ENCODE data around the gene FLG2. TPM values are rescaled to one million over a fixed set of nuclear protein-coding genes. Genes with fewer than 3 reads are reported as not detected.
A peak's percentile ranks its signal among the peaks of the same experiment; 100 is the strongest.
"Not testable (repeated sequence)": the region's sequence is repeated elsewhere in the genome, so short reads cannot be mapped to it uniquely, and the experiment has no call there.

FLG2 gene
- total RNA-seq, 2 experiments from 2014 or later, result not detected

DNA sequence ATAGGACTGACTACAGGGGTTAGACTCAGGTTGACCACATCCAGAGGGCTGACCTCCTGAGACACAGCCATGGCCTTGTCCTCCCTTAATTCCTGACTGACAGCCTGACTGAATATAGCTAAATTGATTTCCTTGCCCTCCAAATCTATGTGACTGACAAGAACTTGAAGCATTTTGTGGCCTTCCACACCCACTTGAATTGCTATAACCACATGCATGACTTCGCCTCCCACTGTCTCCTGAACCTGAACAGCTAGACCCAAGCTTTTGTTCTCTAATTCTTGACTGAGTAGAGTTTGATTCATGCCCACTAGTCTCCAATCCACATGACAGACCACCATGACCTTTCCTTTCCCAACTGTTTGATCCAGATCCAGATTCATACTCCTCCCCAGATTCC is 3.1 kb downstream of the FLG2 start:
- ChIA-PET POLR2A (no interaction called here), CTCF (interaction anchor here (1.4 kb wide), 1 partner anchor 9 kb away, joined by 5 read pairs; no protein-coding TSS in a partner anchor)
- DNase-seq (no peak), ATAC-seq (no peak)
- H3K4me3 Mint-ChIP-seq, result no peak overlapping the region
- H3K9me3 Mint-ChIP-seq (ENCODE audit: low read depth), result no peaks in the 10 kb centered on the region
- intact Hi-C loops (cut with DNase I, micrococcal nuclease), result no loop called here
- H3K4me1 Mint-ChIP-seq, result no peaks in the 10 kb centered on the region
- no peaks in the 10 kb centered on the region for H3K36me3 Mint-ChIP-seq (ENCODE audit: low read depth)
- no peak overlapping the region for H3K27ac Mint-ChIP-seq
- peaks cover 2% of the 10 kb centered on the region for H3K27me3 Mint-ChIP-seq

DNA sequence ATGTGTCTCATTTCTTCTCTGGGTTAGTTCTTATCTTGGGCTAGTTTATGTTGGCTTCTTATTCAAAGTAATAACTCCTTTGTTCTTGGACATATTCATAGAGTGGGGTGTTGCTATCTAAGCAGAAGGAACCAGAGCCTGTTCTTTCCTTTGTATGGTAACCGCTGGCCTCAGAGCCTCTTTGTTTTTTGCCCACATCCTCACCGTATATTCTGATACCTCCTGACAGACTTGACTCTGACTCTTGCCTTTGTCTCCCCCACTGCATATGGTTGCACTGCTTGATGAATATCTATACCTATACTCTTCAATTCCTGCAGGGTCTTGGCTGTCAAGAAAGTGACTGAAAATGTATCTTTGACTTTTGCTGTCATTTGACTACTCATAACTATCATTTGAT is 10.2 kb downstream of the FLG2 start:
- ChIA-PET POLR2A (no interaction called here), CTCF (no interaction called here)
- H3K27ac Mint-ChIP-seq, result no peak overlapping the region
- H3K4me1 Mint-ChIP-seq, result peaks cover 3% of the 10 kb centered on the region
- DNase-seq (no peak), ATAC-seq (no peak)
- H3K4me3 Mint-ChIP-seq, result no peak overlapping the region
- H3K36me3 Mint-ChIP-seq (ENCODE audit: low read depth), result no peaks in the 10 kb centered on the region
- intact Hi-C loops (cut with DNase I, micrococcal nuclease), result loop anchor here (2.0 to 5.0 kb wide), 4 partner anchors 91 to 297 kb away; no protein-coding TSS in a partner anchor
- H3K27me3 Mint-ChIP-seq, result peaks cover 10% of the 10 kb centered on the region
- H3K9me3 Mint-ChIP-seq (ENCODE audit: low read depth), result no peaks in the 10 kb centered on the region

DNA sequence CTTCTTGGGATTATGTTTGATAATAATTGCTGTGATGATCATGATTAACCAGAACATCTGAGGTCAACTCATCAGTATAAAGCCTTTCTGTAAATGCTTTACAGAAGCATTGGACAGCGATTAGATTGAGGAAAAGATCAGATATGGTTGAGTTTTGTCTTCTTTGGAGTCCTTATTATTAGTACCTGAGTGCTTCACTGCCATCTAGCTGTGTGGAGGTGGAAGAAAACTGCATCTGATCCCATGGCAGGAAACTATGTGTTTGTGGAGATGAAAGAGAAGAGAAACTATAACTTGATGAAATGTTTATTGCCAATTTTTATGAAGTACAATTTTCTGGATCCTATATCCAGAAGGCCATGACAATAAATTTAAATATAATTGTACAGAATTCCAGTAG is 11.4 kb downstream of the FLG2 start:
- H3K4me1 Mint-ChIP-seq, result peaks cover 7% of the 10 kb centered on the region
- ATAC-seq (no peak), DNase-seq (peak; percentile 8)
- intact Hi-C loops (cut with DNase I, micrococcal nuclease), result loop anchor here (2.0 to 5.0 kb wide), 4 partner anchors 92 to 296 kb away; no protein-coding TSS in a partner anchor
- CTCF ChIA-PET, result interaction anchor here (0.8 to 2.5 kb wide), 10 partner anchors 13 to 199 kb away, joined by 3 to 30 read pairs (median 4); no protein-coding TSS in a partner anchor
- no peaks in the 10 kb centered on the region for H3K9me3 Mint-ChIP-seq (ENCODE audit: low read depth)
- no peak overlapping the region for H3K4me3 Mint-ChIP-seq
- H3K27me3 Mint-ChIP-seq, result peaks cover 18% of the 10 kb centered on the region
- POLR2A ChIA-PET, result no interaction called here
- H3K36me3 Mint-ChIP-seq (ENCODE audit: low read depth), result no peaks in the 10 kb centered on the region
- no peak overlapping the region for H3K27ac Mint-ChIP-seq

DNA sequence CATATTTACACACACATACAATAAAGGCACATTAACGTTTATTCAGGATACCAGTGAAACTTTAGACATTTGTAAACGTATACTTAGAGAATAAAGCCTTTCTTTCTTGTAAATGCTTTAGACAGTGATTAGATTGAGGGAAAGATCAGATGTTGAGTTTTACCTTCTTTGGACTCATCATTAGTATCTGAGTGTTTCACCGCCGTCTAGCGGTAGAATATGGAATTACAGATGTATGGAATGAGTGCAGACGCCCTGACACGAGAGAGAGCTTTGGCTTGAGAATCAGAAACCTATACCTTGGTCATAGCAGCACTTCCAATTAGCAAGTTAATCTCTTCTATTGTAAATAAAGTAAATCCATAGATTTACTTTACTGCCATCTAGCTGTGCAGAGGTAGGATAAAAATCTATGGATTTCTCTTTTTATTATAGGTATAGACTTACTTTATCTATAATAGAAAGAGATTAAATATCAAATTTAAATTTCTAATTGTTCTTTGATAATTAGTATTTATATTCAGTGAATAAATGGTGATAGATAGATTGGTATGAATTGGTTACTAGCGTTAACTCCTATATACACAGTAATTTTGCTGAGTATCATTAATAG is 12.6 kb downstream of the FLG2 start:
- peak; percentile 60 for DNase-seq
- POLR2A ChIA-PET, result no interaction called here
- no peak overlapping the region for H3K4me3 Mint-ChIP-seq

DNA sequence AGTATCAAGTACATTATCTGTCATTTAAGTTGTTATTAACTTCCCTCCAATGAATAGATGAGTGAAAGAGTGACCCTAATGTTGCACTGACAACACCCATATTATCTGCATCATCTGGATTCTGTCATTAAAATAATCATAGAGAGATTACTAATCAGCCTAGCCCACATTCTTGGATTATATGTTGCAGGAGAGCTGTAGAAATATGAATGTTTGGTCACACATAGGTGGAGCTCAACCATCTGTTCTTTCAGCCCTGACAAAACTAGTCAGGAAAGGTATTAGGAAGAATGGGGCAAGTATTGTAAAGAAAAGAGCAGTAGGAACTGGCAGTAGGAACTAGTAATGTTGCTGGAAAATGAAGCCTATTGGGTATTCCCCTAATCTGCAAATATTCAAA is 15.4 kb downstream of the FLG2 start:
- H3K27me3 Mint-ChIP-seq, result peaks cover 26% of the 10 kb centered on the region
- no peak overlapping the region for H3K4me3 Mint-ChIP-seq
- ATAC-seq, result no peak
- H3K4me1 Mint-ChIP-seq, result peaks cover 7% of the 10 kb centered on the region
- no peak overlapping the region for H3K27ac Mint-ChIP-seq
- no peaks in the 10 kb centered on the region for H3K36me3 Mint-ChIP-seq (ENCODE audit: low read depth)
- ChIA-PET POLR2A (no interaction called here), CTCF (interaction anchor here (0.8 to 3.1 kb wide), 3 partner anchors 97 to 158 kb away, joined by 3 to 10 read pairs (median 3); no protein-coding TSS in a partner anchor)
- H3K9me3 Mint-ChIP-seq (ENCODE audit: low read depth), result no peaks in the 10 kb centered on the region
- DNase-seq, result no peak
- intact Hi-C loops (cut with DNase I, micrococcal nuclease), result no loop called here

More for the DNA sequence above, 12.6 kb downstream of the FLG2 start:
- Mint-ChIP-seq H3K9me3 (ENCODE audit: low read depth) (no peaks in the 10 kb centered on the region), H3K4me1 (peaks cover 7% of the 10 kb centered on the region), H3K27ac (no peak overlapping the region), H3K27me3 (peaks cover 22% of the 10 kb centered on the region), H3K36me3 (ENCODE audit: low read depth) (no peaks in the 10 kb centered on the region)
- CTCF ChIA-PET, result interaction anchor here (0.7 to 2.5 kb wide), 19 partner anchors 10 to 236 kb away, joined by 3 to 30 read pairs (median 4); partner anchors contain the start of gene FLG2
- intact Hi-C loops (cut with DNase I, micrococcal nuclease), result loop anchor here (1.0 to 5.0 kb wide), 5 partner anchors 111 to 295 kb away; no protein-coding TSS in a partner anchor
- ATAC-seq, result peak; percentile 73

DNA sequence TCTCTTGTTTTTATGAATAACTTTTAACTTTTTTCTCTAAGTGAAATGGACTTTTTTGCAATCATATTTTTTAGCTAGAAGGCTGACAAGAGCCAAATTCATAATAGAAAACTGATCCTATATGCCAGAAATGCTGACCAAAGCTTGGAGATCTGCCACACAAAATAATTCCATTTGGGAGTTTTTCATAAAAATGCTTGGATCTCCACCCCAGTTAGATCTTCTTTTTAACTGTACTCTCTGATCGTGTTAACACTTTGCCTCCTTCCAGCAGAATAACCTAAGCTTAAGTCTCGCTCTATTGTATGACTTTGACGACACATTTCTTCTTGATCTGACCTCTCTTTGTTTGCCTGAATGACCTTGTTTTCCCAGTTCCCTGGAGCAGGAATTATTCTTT is 16.8 kb downstream of the FLG2 start:
- CTCF ChIA-PET, result interaction anchor here (0.8 to 3.1 kb wide), 7 partner anchors 9 to 160 kb away, joined by 3 to 10 read pairs (median 3); partner anchors contain the start of gene FLG2
- H3K4me1 Mint-ChIP-seq, result peaks cover 7% of the 10 kb centered on the region
- H3K27me3 Mint-ChIP-seq, result peaks cover 28% of the 10 kb centered on the region
- DNase-seq (no peak), ATAC-seq (no peak)
- intact Hi-C loops (cut with DNase I, micrococcal nuclease), result no loop called here
- H3K27ac Mint-ChIP-seq, result no peak overlapping the region
- no peak overlapping the region for H3K4me3 Mint-ChIP-seq
- no peaks in the 10 kb centered on the region for H3K36me3 Mint-ChIP-seq (ENCODE audit: low read depth)
- POLR2A ChIA-PET, result no interaction called here
- H3K9me3 Mint-ChIP-seq (ENCODE audit: low read depth), result no peaks in the 10 kb centered on the region

DNA sequence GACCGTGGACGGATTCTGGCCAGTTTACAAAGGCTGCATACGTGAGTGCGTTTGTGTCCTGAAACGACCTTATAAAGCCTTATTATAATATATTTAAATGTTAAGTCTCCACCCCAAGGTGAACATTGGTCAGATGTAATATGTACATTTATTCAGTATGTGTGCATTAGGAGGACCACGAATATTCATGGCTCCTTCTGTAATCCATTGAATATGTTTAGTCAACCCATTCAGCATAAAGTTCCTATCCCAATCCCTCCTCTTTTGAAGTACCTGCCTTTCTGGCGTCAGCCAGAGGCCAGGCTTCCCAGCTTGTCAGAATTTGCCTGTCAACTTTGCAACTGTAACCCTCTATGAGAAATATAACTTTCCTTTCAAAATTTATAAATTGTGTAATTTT is 24.4 kb downstream of the FLG2 start:
- Mint-ChIP-seq H3K27ac (no peak overlapping the region), H3K4me1 (no peaks in the 10 kb centered on the region), H3K36me3 (ENCODE audit: low read depth) (no peaks in the 10 kb centered on the region), H3K4me3 (no peak overlapping the region), H3K27me3 (peaks cover 19% of the 10 kb centered on the region), H3K9me3 (ENCODE audit: low read depth) (no peaks in the 10 kb centered on the region)
- ATAC-seq (no peak), DNase-seq (no peak)
- POLR2A ChIA-PET, result no interaction called here
- intact Hi-C loops (cut with DNase I, micrococcal nuclease), result no loop called here
- CTCF ChIA-PET, result interaction anchor here (3.6 kb wide), 1 partner anchor 13 kb away, joined by 13 read pairs; no protein-coding TSS in a partner anchor

DNA sequence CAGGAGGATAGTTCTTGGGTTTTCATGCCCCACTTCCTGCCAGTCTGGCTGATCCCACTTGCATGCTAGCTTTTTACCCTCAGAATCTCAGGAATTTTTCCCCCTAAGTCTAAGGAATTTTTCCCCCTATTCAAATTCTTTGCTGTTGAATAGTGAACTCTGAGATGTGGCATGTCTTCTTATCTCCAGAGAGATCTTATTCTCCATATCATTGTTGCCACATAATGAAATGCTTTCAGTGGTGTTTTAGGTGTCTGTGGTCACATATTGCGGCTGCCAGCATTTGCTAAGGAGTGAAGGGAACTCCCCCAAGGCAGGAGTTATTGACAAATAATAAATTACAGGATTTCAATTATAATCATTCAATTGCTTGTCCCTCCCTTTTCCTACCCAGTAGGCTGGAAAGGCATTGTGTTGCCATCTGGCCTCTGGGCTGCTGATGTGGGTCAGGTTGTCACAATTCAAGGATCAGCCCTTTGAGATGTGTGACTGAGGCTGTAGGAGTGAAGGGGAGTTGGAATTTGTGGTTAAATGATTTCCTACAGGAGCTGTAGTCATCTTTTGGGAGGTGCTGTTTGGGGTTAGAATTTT is 30.9 kb downstream of the FLG2 start:
- DNase-seq, result no peak
- CTCF ChIA-PET, result no interaction called here
- POLR2A ChIA-PET, result no interaction called here
- no peak overlapping the region for H3K4me3 Mint-ChIP-seq
- H3K36me3 Mint-ChIP-seq (ENCODE audit: low read depth), result no peaks in the 10 kb centered on the region
- no peak overlapping the region for H3K27ac Mint-ChIP-seq
- intact Hi-C loops (cut with DNase I, micrococcal nuclease), result no loop called here
- H3K4me1 Mint-ChIP-seq, result no peaks in the 10 kb centered on the region
- peaks cover 5% of the 10 kb centered on the region for H3K27me3 Mint-ChIP-seq
- ATAC-seq, result no peak
- no peaks in the 10 kb centered on the region for H3K9me3 Mint-ChIP-seq (ENCODE audit: low read depth)

DNA sequence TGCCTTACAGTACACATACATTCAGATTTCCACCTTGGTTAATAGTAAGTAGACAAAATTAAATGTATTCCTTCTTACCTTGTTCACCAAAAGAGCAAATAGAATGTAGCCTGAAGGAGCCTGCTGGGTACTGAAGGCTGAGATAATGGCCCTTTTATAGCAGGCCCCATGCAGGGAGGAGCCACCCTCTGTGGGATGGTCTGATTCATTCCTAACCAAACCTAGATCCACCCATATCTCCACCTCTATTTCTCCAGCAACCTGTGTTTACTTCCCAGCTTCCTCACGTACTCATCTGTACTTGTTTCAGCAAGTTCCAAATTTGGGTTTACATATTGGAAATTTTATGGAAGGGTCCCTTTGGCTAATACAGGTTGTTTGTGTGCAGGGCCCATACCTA is 34.7 kb downstream of the FLG2 start, which contains the start of gene FLG:
Gene FLG, minus strand, starts transcription at position 129 of the 400 bp plus-strand sequence. CDS start 9,783 bp downstream, outside the sequence.
- ATAC-seq (no peak), DNase-seq (no peak)
- intact Hi-C loops (cut with DNase I, micrococcal nuclease), result no loop called here
- no peaks in the 10 kb centered on the region for H3K4me1 Mint-ChIP-seq
- no peaks in the 10 kb centered on the region for H3K9me3 Mint-ChIP-seq (ENCODE audit: low read depth)
- no peak within 1 kb of the TSS for H3K27ac Mint-ChIP-seq
- no peak within 1 kb of the TSS for H3K4me3 Mint-ChIP-seq
- ChIA-PET CTCF (interaction anchor here (0.6 to 0.7 kb wide), 2 partner anchors 502 to 1089 kb away, joined by 3 read pairs; no protein-coding TSS in a partner anchor), POLR2A (no interaction called here)
- H3K27me3 Mint-ChIP-seq, result peaks cover 4% of the 10 kb centered on the region
- H3K36me3 Mint-ChIP-seq (ENCODE audit: low read depth), result no peaks in the 10 kb centered on the region

DNA sequence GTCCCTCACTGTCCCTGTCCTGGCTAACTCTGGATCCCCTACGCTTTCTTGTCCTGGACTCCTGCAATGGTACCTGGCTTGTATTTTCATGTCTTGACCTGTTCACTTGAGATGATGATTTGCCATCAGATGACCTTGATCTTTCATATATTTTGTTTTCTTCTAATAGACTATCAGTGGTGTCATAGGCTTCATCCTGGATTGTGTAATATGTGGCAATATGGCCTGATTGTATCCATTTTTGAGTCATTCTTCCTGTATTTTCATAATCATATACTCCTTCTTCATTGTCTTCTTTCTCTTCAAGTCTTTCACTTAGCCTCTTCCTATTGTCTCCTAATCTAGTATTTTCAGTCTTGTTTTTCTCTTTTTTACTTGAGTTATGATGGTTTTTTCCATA is 45.8 kb downstream of the FLG2 start:
- POLR2A ChIA-PET, result no interaction called here
- H3K27ac Mint-ChIP-seq, result no peak overlapping the region
- no peaks in the 10 kb centered on the region for H3K4me1 Mint-ChIP-seq

DNA sequence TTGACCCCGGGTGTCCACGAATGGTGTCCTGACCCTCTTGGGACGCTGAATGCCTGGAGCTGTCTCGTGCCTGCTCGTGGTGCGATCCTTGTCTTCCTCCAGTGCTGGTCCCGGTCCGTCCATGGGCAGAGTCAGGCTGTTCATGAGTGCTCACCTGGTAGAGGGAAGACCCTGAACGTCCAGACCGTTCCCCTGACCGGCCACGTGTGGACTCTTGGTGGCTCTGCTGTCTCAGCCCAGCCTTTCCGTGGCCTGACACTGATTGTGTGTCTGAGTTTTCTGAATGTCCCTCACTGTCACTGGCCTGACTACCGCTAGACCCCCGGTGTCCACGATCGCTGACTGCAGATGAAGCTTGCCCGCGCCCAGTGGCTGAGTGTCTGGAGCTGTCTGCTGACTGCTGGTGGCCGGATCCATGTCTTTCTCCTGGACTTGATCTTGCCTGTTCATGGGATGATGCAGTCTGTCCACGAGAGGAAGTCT is 46.4 kb downstream of the FLG2 start:
- ATAC-seq (no peak), DNase-seq (no peak)
- no peaks in the 10 kb centered on the region for H3K9me3 Mint-ChIP-seq (ENCODE audit: low read depth)
- H3K36me3 Mint-ChIP-seq (ENCODE audit: low read depth), result no peaks in the 10 kb centered on the region
- no peak overlapping the region for H3K4me3 Mint-ChIP-seq
- no peak overlapping the region for H3K27ac Mint-ChIP-seq
- ChIA-PET POLR2A (no interaction called here), CTCF (no interaction called here)
- intact Hi-C loops (cut with DNase I, micrococcal nuclease), result no loop called here
- no peaks in the 10 kb centered on the region for H3K4me1 Mint-ChIP-seq
- H3K27me3 Mint-ChIP-seq, result peaks cover 7% of the 10 kb centered on the region

More for the DNA sequence above, 45.8 kb downstream of the FLG2 start:
- DNase-seq (no peak), ATAC-seq (no peak)
- no peaks in the 10 kb centered on the region for H3K9me3 Mint-ChIP-seq (ENCODE audit: low read depth)
- no peaks in the 10 kb centered on the region for H3K36me3 Mint-ChIP-seq (ENCODE audit: low read depth)
- CTCF ChIA-PET, result no interaction called here
- H3K4me3 Mint-ChIP-seq, result no peak overlapping the region
- intact Hi-C loops (cut with DNase I, micrococcal nuclease), result no loop called here
- H3K27me3 Mint-ChIP-seq, result peaks cover 7% of the 10 kb centered on the region

DNA sequence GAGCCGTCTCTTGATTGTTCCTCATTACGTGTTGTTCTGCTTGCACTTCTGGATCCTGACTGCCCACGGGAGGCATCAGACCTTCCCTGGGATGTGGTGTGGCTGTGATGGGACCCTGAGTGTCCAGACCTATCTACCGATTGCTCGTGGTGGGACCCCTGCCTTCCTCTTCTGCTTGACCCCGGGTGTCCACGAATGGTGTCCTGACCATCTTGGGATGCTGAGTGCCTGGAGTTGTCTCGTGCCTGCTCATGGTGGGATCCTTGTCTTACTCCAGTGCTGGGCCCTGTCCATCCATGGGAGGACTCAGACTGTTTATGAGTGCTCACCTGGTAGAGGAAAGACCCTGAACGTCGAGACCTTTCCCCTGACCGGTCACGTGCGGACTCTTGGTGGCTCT is 47.6 kb downstream of the FLG2 start:
- H3K36me3 Mint-ChIP-seq (ENCODE audit: low read depth); H3K27ac Mint-ChIP-seq; CTCF ChIA-PET; POLR2A ChIA-PET; intact Hi-C loops (cut with DNase I, micrococcal nuclease); H3K4me3 Mint-ChIP-seq; ATAC-seq; DNase-seq; H3K9me3 Mint-ChIP-seq (ENCODE audit: low read depth); H3K27me3 Mint-ChIP-seq; H3K4me1 Mint-ChIP-seq: not testable (repeated sequence)
